IMR-90 (cell line): Measurements from ENCODE around the gene ITSN2. TPM values are rescaled to one million over a fixed set of nuclear protein-coding genes. Genes with fewer than 3 reads are reported as not detected.

Experiments used
- ATAC-seq: fragments of 200-7000 bp; cut with Tn5 transposase; 2 replicates; pipeline ENCODE4 v1.9.1; 2020; ENCODE audit warnings: low read depth, mild to moderate bottlenecking, moderate library complexity
- BruUV-seq: library from RNA; stranded (reverse); fragments of 400-500 nt; replicated peaks from 2 replicates; lab custom pipeline; 2021; lab: Mats Ljungman, UMichigan
- CTCF ChIA-PET: fragments of 300-600 bp; formaldehyde crosslinking; extraction: SDS; loops from one replicate; lab custom pipeline; 2021; ENCODE audit warnings: antibody characterized with exemption; lab: Yijun Ruan, JAX
- POLR2A ChIA-PET: fragments of 300-600 bp; sonication (Branson Sonifier 250); formaldehyde crosslinking; loops from one replicate; lab custom pipeline; 2022; ENCODE audit warnings: antibody characterized with exemption; ENCODE audit not compliant: unreplicated experiment; lab: Charles Lee
- DNase-seq: peaks from one replicate; pipeline ENCODE4 v3.0.0; 2013
- H2AFZ ChIP-seq: replicated peaks from 2 replicates; pipeline ENCODE3; 2013; ENCODE audit warnings: low read length, mild to moderate bottlenecking; ENCODE audit not compliant: poor library complexity
- H2AK5ac ChIP-seq: 2 replicates; pipeline ENCODE4 v1.6.1; 2013; ENCODE audit warnings: low read depth, low read length, inconsistent platforms
- H2AK9ac ChIP-seq: replicated peaks from 2 replicates; pipeline ENCODE3; 2013; ENCODE audit warnings: mild to moderate bottlenecking, low read depth, low read length, moderate library complexity; ENCODE audit not compliant: poor library complexity
- H2BK120ac ChIP-seq: 2 replicates; pipeline ENCODE4 v1.6.1; 2013; ENCODE audit warnings: low read depth, low read length, inconsistent platforms
- H2BK15ac ChIP-seq: 3 replicates; pipeline ENCODE4 v1.6.1; 2013; ENCODE audit warnings: low read depth, low read length, inconsistent platforms
- H2BK20ac ChIP-seq: 2 replicates; pipeline ENCODE4 v1.6.1; 2013; ENCODE audit warnings: low read depth, mild to moderate bottlenecking, inconsistent platforms, low read length, moderate library complexity
- H2BK5ac ChIP-seq: 2 replicates; pipeline ENCODE4 v1.6.1; 2013; ENCODE audit warnings: mild to moderate bottlenecking, low read depth, low read length, inconsistent platforms; ENCODE audit not compliant: poor library complexity, severe bottlenecking
- H3K14ac ChIP-seq: replicated peaks from 2 replicates; pipeline ENCODE4 v1.6.1; 2013; ENCODE audit warnings: low read depth, low read length, inconsistent platforms
- H3K18ac ChIP-seq: 2 replicates; pipeline ENCODE4 v1.6.1; 2013; ENCODE audit warnings: low read depth, low read length, control low read depth
- H3K23ac ChIP-seq: 2 replicates; pipeline ENCODE4 v1.6.1; 2013; ENCODE audit warnings: low read depth, low read length, inconsistent platforms
- H3K27ac ChIP-seq: 2 replicates; pipeline ENCODE4 v1.5.1; 2013; ENCODE audit warnings: mild to moderate bottlenecking, control low read depth, low read length; ENCODE audit not compliant: insufficient read depth
- H3K27me3 ChIP-seq: 2 replicates; pipeline ENCODE4 v1.6.1; 2013; ENCODE audit warnings: low read length; ENCODE audit not compliant: control insufficient read depth, insufficient read depth
- H3K36me3 ChIP-seq: 2 replicates; pipeline ENCODE4 v1.6.1; 2013; ENCODE audit warnings: low read length, mixed read lengths; ENCODE audit not compliant: control insufficient read depth, insufficient read depth
- H3K4ac ChIP-seq: 2 replicates; pipeline ENCODE4 v1.6.1; 2013; ENCODE audit warnings: low read depth, low read length, inconsistent platforms
- H3K4me1 ChIP-seq: 2 replicates; pipeline ENCODE4 v1.6.1; 2013; ENCODE audit warnings: low read length, mixed read lengths; ENCODE audit not compliant: control insufficient read depth, insufficient read depth
- H3K4me2 ChIP-seq: 2 replicates; pipeline ENCODE4 v1.6.1; 2013; ENCODE audit warnings: low read depth, mild to moderate bottlenecking, control low read depth, low read length, moderate library complexity
- H3K4me3 ChIP-seq: 2 replicates; pipeline ENCODE4 v1.5.1; 2013; ENCODE audit warnings: low read depth, mild to moderate bottlenecking, control low read depth, low read length, moderate library complexity; ENCODE audit not compliant: insufficient read depth
- H3K56ac ChIP-seq: 2 replicates; pipeline ENCODE4 v1.6.1; 2013; ENCODE audit warnings: low read length, inconsistent platforms; ENCODE audit not compliant: insufficient read depth; ENCODE audit errors: extremely low read depth
- H3K79me1 ChIP-seq, 2 experiments: 2 replicates each; pipeline ENCODE4 v1.6.1; 2013; ENCODE audit warnings: low read length in 2 of 2, inconsistent platforms in 1 of 2, low read depth in 1 of 2
- H3K9ac ChIP-seq: 2 replicates; pipeline ENCODE4 v1.6.1; 2013; ENCODE audit warnings: low read depth, low read length, control low read depth
- H3K9me1 ChIP-seq: 2 replicates; pipeline ENCODE4 v1.6.1; 2013; ENCODE audit warnings: low read length, inconsistent platforms; ENCODE audit not compliant: insufficient read depth
- H3K9me3 ChIP-seq: 2 replicates; pipeline ENCODE4 v1.6.1; 2013; ENCODE audit warnings: low read length; ENCODE audit not compliant: control insufficient read depth, insufficient read depth
- H4K20me1 ChIP-seq: 2 replicates; pipeline ENCODE4 v1.6.1; 2013; ENCODE audit warnings: low read length, inconsistent platforms; ENCODE audit not compliant: insufficient read depth
- H4K5ac ChIP-seq: 2 replicates; pipeline ENCODE4 v1.6.1; 2013; ENCODE audit warnings: mild to moderate bottlenecking, low read depth, low read length, control low read depth
- H4K8ac ChIP-seq, 2 experiments: 2 replicates each; pipeline ENCODE4 v1.6.1; 2013; ENCODE audit warnings: low read depth in 2 of 2, low read length in 2 of 2, control low read depth in 1 of 2, inconsistent platforms in 1 of 2
- H4K91ac ChIP-seq: 2 replicates; pipeline ENCODE4 v1.6.1; 2013; ENCODE audit warnings: low read depth, low read length, inconsistent platforms; ENCODE audit not compliant: insufficient read depth
- BHLHE40 ChIP-seq: fragments of 150-350 bp; IDR thresholded peaks from 2 replicates; pipeline ENCODE4 v1.6.1; 2016; ENCODE audit warnings: mild to moderate bottlenecking, low read depth, low read length
- CEBPB ChIP-seq: IDR thresholded peaks from 2 replicates; pipeline ENCODE4 v1.6.1; 2012; ENCODE audit warnings: low read depth, low read length, improper control_type of control experiment
- CHD1 ChIP-seq: IDR thresholded peaks from 2 replicates; pipeline ENCODE4 v1.6.1; 2012; ENCODE audit warnings: low read depth, low read length, improper control_type of control experiment
- FOS ChIP-seq: fragments of 150-350 bp; IDR thresholded peaks from 2 replicates; pipeline ENCODE4 v1.6.1; 2016; ENCODE audit warnings: low read depth, low read length
- MAFK ChIP-seq: IDR thresholded peaks from 2 replicates; pipeline ENCODE4 v1.6.1; 2012; ENCODE audit warnings: low read depth, low read length, improper control_type of control experiment
- MAZ ChIP-seq: IDR thresholded peaks from 2 replicates; pipeline ENCODE4 v1.6.1; 2012; ENCODE audit warnings: low read depth, mild to moderate bottlenecking, low read length, improper control_type of control experiment, moderate library complexity, borderline replicate concordance
- MXI1 ChIP-seq: IDR thresholded peaks from 2 replicates; pipeline ENCODE4 v1.6.1; 2012; ENCODE audit warnings: low read depth, mild to moderate bottlenecking, low read length, moderate library complexity, borderline replicate concordance
- NFE2L2 ChIP-seq: fragments of 150-350 bp; IDR thresholded peaks from 2 replicates; pipeline ENCODE4 v1.6.1; 2016; ENCODE audit warnings: low read depth, mild to moderate bottlenecking, low read length
- POLR2A ChIP-seq: IDR thresholded peaks from 2 replicates; pipeline ENCODE4 v1.6.1; 2012; ENCODE audit warnings: mild to moderate bottlenecking, low read depth, low read length
- RCOR1 ChIP-seq: IDR thresholded peaks from 2 replicates; pipeline ENCODE4 v1.6.1; 2012; ENCODE audit warnings: mild to moderate bottlenecking, low read length, improper control_type of control experiment; ENCODE audit not compliant: insufficient replicate concordance
- RFX5 ChIP-seq: IDR thresholded peaks from 2 replicates; pipeline ENCODE4 v1.8.0; 2012; ENCODE audit warnings: low read depth, mild to moderate bottlenecking, low read length, moderate library complexity
- SMC3 ChIP-seq: fragments of 150-350 bp; IDR thresholded peaks from 2 replicates; pipeline ENCODE4 v1.6.1; 2016; ENCODE audit warnings: low read depth, mild to moderate bottlenecking, antibody characterized with exemption, low read length, moderate library complexity
- WGBS, 2 experiments: methylation state at CpG; one replicate each; pipeline versions ENCODE4 v1.1.5 to v1.1.7; 2013; ENCODE audit warnings: missing lambda C conversion rate in 2 of 2; ENCODE audit not compliant: insufficient read length in 1 of 2; ENCODE audit errors: extremely low coverage in 2 of 2; 5-methylcytosine and 5-hydroxymethylcytosine counted together
- dilution Hi-C: fragments of 300-500 bp; cut with HindIII; formaldehyde crosslinking; loops from one replicate; pipeline ENCODE4 v1.14.3; 2018; ENCODE audit warnings: low sequenced_read_pairs; ENCODE audit not compliant: unreplicated experiment
- in situ Hi-C: fragments of 300-500 bp; cut with MboI; formaldehyde crosslinking; loops from 3 replicates; pipeline ENCODE4 v1.14.3; 2019; ENCODE audit warnings: low sequenced_read_pairs, inconsistent platforms, mixed read lengths
- intact Hi-C: fragments of 100-400 bp; cut with micrococcal nuclease; formaldehyde crosslinking; loops from 2 replicates; pipeline ENCODE4 v1.10.0; 2022
- polyA plus RNA-seq, 3 experiments: library from polyadenylated mRNA; depleted of rRNA; stranded (reverse); fragments of >200 nt; gene quantifications; 2 replicates each; pipeline ENCODE4 v1.2.3, GENCODE V29; 2012; ENCODE audit warnings: low replicate concordance in 1 of 3
- total RNA-seq: library from RNA; depleted of rRNA; stranded (reverse); fragments of >200 nt; gene quantifications from 2 replicates; pipeline ENCODE4 v1.2.3, GENCODE V29; 2012
- TF ChIP-seq, protein P1 (sequence below): fragments of 150-350 bp; IDR thresholded peaks from 2 replicates; pipeline ENCODE4 v1.6.1; 2017; ENCODE audit warnings: mild to moderate bottlenecking, antibody characterized with exemption, low read length, low read depth
- TF ChIP-seq, protein P2 (sequence below): fragments of 150-350 bp; IDR thresholded peaks from 2 replicates; pipeline ENCODE4 v1.6.1; 2016; ENCODE audit warnings: low read depth, mild to moderate bottlenecking, low read length, moderate library complexity, borderline replicate concordance
- TF ChIP-seq, protein P3 (sequence below): conservative IDR thresholded peaks from 2 replicates; pipeline ENCODE4 v1.5.1; 2012; ENCODE audit warnings: mild to moderate bottlenecking, low read depth, low read length, improper control_type of control experiment

ITSN2 gene
- total and polyA plus RNA-seq, 2 of the 4 experiments (the other 2 are of a cell fraction): 10.7 to 17.2 TPM

DNA sequence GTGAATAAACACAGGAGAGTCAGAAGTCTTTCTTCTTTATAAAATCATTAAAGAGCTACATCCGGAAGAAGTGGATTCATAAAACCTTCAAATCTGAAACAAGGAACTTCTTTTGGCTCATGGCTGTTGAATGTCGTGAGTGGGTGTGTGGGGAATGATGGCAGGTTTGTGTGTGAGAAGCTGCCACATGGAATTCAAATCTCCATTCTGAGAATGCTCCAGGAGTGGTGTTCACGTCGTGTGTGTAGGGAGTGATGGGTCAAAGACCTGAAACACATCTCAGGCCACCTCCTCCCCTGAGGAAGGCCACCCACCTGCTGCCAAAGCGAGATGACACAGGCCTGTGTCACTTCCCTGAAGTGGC, 156.6 kb downstream of the ITSN2 start:
- POLR2A ChIA-PET: no interaction called here
- no peak overlapping the region for H3K56ac ChIP-seq
- TF ChIP-seq MAFK (no peak), MAZ (no peak), RFX5 (no peak), CHD1 (no peak), POLR2A (no peak), MXI1 (no peak), NFE2L2 (no peak), SMC3 (no peak), CEBPB (no peak), RCOR1 (no peak), FOS (no peak), BHLHE40 (no peak)
- TF ChIP-seq, protein P1, sequence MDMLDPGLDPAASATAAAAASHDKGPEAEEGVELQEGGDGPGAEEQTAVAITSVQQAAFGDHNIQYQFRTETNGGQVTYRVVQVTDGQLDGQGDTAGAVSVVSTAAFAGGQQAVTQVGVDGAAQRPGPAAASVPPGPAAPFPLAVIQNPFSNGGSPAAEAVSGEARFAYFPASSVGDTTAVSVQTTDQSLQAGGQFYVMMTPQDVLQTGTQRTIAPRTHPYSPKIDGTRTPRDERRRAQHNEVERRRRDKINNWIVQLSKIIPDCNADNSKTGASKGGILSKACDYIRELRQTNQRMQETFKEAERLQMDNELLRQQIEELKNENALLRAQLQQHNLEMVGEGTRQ: no peak
- TF ChIP-seq, protein P2, sequence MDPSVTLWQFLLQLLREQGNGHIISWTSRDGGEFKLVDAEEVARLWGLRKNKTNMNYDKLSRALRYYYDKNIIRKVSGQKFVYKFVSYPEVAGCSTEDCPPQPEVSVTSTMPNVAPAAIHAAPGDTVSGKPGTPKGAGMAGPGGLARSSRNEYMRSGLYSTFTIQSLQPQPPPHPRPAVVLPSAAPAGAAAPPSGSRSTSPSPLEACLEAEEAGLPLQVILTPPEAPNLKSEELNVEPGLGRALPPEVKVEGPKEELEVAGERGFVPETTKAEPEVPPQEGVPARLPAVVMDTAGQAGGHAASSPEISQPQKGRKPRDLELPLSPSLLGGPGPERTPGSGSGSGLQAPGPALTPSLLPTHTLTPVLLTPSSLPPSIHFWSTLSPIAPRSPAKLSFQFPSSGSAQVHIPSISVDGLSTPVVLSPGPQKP: no peak
- TF ChIP-seq, protein P3, sequence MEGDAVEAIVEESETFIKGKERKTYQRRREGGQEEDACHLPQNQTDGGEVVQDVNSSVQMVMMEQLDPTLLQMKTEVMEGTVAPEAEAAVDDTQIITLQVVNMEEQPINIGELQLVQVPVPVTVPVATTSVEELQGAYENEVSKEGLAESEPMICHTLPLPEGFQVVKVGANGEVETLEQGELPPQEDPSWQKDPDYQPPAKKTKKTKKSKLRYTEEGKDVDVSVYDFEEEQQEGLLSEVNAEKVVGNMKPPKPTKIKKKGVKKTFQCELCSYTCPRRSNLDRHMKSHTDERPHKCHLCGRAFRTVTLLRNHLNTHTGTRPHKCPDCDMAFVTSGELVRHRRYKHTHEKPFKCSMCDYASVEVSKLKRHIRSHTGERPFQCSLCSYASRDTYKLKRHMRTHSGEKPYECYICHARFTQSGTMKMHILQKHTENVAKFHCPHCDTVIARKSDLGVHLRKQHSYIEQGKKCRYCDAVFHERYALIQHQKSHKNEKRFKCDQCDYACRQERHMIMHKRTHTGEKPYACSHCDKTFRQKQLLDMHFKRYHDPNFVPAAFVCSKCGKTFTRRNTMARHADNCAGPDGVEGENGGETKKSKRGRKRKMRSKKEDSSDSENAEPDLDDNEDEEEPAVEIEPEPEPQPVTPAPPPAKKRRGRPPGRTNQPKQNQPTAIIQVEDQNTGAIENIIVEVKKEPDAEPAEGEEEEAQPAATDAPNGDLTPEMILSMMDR: no peak
- intact Hi-C loops: no loop called here
- no peak overlapping the region for H4K5ac ChIP-seq
- no peaks in the 10 kb centered on the region; the same call in 1 of the 2 replicates for H4K20me1 ChIP-seq
- no peak overlapping the region for H3K9ac ChIP-seq
- H3K4me3 ChIP-seq: no peak overlapping the region
- H2AK9ac ChIP-seq: no peak overlapping the region
- H3K9me1 ChIP-seq: no peaks in the 10 kb centered on the region; the same call in 1 of the 2 replicates
- no peak overlapping the region for H2AK5ac ChIP-seq
- H4K91ac ChIP-seq: no peak overlapping the region
- H3K4me1 ChIP-seq: no peaks in the 10 kb centered on the region
- ATAC-seq: no peak
- no peak overlapping the region for H3K27ac ChIP-seq
- CTCF ChIA-PET: no interaction called here
- no peaks in the 10 kb centered on the region for H3K79me1 ChIP-seq
- BruUV-seq: no TSS peak
- H4K8ac ChIP-seq: no peak overlapping the region
- no peak overlapping the region for H3K23ac ChIP-seq
- no peak overlapping the region for H2BK15ac ChIP-seq
- H2BK120ac ChIP-seq: no peak overlapping the region
- no peaks in the 10 kb centered on the region for H3K9me3 ChIP-seq
- WGBS, 2 experiments: no CpG with 5 or more reads among the region's 5 CpGs
- no peak overlapping the region for H3K14ac ChIP-seq
- no peak overlapping the region for H2AFZ ChIP-seq
- DNase-seq: no peak
- H2BK20ac ChIP-seq: no peak overlapping the region
- no peaks in the 10 kb centered on the region for H3K27me3 ChIP-seq
- H3K36me3 ChIP-seq: peaks cover 21% of the 10 kb centered on the region
- H3K4ac ChIP-seq: no peak overlapping the region
- H3K18ac ChIP-seq: no peak overlapping the region
- H2BK5ac ChIP-seq: no peak overlapping the region
- in situ Hi-C loops: no loop called here
- H3K4me2 ChIP-seq: no peak overlapping the region
- dilution Hi-C loops: no loop called here
